Non-pigmented ciliary epithelial cell (primary cell): Measurements from ENCODE around the gene KRTAP5-2.

ENCODE experiments used
- DNase-seq: peaks from one replicate; pipeline ENCODE4 v3.0.0-alpha.2; 2010; ENCODE audit warnings: low read depth

KRTAP5-2 gene

GRCh38 chr11:1555713-1556153, 42.4 kb downstream of the KRTAP5-2 start:
- DNase-seq: no peak

DNA sequence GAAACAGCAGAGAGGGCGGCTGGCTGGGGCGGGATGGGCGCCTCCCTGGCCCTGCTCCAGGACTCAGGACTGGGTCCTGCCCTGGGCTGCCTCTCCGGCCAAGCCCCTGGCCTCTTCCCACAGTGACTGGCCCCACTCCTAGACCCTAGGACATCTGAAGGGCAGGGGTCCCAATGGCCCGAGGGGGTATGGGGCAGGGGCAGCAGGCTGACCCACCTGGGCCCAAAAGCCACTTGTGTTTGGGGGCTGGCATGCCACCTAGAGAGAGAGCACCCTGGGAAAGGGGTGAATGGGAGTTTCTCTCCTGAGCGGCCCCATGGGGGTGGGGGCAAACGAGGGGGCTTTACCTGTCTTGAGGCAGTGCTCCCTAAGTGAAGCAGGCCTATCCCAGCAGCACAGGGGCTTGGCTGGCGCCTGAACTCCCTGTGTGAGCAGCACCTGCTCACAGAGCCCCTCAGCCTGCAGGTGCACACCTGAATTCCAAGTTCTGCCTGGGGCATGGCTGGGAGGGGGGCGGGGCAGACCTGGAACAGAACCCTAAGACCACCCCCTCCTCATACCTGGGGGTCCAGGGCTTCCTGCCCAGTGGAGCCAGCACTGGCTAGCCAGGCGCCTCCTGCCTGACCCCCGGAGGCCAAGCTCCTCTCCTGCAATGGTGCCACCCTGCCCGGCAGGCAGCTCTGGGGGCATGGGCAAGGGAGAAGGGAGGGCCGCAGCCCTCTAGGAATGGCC, 42.9 kb downstream of the KRTAP5-2 start:
- DNase-seq: no peak

GRCh38 chr11:1553808-1554594, 44.1 kb downstream of the KRTAP5-2 start:
- DNase-seq: no peak

DNA sequence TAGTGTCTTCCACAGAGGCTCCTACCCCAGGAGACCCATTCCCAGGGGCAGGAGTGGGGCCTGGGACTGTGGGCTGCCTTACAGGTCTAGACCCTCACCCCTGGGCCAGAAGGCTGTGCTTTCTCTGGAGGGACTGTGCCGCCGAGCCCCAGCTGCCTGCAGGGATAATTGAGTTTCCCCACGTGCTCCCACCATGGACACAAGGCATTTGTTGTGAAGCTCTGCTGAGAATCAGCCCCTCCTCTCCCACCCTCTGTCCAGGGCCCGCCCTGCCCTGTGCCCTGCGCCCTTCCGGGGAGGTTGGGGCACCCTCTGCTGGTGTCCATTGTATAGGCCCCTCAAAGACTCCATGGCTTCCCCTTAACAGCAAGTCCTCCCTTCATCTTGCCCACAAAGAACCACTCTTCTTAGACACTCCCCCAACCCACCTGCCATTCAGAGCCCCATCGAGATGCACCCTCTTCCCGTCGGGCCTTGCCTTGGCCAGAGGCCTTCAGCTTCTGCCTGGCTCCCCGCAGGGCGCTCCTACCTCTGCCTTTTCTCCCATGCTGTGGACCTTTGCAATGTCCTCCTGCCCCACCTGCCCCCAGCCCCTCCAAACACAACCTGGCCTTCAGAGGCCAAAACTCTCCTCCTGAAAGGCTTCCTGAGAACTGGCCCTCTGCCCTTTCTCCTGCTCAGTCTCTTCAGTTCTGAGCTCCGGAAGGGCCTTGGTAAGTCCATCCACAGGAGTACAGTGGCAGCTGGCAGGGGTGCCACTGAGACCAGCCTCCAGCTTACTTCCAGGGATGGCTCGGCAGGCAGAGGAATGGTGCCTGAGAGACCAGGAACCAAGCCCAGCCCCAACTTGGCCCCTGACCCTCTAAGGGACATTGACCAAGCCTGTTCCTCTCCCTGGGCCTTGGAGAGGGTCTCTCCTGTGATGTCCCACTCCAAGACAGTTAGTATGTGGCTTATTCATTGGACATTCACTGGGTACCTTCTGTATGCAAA, 48.5 kb downstream of the KRTAP5-2 start:
- DNase-seq: no peak

DNA sequence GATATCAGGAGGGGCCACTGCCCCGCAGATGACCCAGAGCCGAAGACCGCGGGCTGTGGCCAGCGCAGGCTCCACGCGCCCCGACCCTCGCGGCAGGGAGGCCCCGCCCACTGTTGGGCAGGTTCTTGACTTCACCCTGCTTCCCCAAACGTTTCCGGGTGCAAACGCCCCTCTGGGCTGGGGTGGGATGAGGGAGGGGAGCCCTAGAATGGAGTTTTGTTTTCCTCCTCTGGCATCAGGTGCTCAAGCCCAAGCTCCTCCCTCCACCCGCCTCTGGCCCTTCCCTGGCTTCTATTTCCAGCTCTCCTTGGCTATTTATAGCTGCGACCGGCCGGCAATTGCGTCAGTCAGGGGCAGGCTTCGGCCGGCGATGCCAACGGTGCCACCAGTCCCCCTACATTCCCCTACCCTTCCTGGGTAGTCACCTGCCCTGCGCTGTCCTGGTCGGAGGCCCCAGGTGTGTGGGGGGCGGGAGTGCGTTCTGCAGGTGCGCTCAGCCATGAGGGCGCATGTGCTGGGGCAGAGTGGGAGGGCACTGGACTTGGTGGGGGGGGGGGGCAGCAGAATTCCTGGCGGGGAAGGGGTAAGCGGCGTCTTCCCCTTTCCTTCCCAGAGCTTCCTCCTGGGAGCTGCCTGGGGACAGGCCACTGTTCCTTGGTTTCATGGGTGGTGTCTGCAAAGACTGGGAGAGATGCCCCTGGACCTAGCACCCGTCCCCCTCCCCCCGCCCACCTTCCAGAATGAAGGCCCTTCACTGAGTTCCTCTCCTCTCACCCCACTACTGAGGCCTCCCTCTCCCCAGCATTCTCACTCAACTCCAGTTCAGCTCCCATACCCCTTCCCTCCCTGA, 49.6 kb downstream of the KRTAP5-2 start:
- no peak for DNase-seq

DNA sequence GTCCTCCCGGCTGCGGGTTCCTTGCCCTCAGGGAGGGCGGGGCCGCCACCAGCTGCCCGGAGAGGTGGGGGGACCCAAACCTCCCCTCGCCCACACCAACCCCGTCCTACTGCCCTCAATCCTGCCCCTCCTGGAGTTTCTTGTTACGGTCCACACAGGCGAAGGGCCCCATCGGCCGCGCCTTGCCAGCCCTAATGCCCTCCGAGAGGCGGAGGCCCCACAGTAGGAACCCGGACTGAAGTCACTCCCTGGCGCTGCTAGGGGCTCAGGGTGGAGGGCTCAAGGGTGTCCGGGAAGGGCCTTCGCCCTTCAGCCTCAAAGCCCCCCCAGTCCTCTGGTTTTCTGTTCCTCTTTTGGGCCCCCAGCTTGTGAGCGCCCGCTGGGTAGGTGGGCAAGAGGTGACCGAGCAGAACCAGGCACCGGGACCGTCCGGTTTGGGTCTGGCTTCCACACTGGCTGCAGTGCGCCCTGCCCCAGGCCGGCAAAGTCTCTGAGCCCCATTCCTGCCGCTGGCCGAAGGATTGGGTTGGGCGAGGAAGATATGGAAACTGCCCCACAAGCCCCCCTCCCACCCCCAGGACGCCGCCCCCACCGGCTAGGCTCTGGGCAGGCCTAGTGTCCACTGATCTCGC, 50.5 kb downstream of the KRTAP5-2 start:
- DNase-seq: no peak
